HEK293 (cell line): Measurements from ENCODE around the gene HOXB4.

Experiments
- CTCF ChIA-PET: fragments of 350-600 bp; formaldehyde crosslinking; extraction: SDS; loops from one replicate; lab custom pipeline; 2021; ENCODE audit warnings: antibody characterized with exemption; lab: Yijun Ruan, JAX
- POLR2A ChIA-PET: fragments of 300-600 bp; formaldehyde crosslinking; extraction: SDS; loops from one replicate; lab custom pipeline; 2020; ENCODE audit warnings: antibody characterized with exemption, inconsistent platforms; lab: Yijun Ruan, JAX
- H3K27ac ChIP-seq: fragments of 200-500 bp; sonication (Bioruptor generic); 2 replicates; pipeline ENCODE4 v1.5.1; 2014; ENCODE audit warnings: low read depth, low read length, control low read depth, inconsistent platforms; ENCODE audit errors: extremely low read depth
- H3K36me3 ChIP-seq, 2 experiments: fragments of 200-500 bp in 1 of 2; sonication (Bioruptor generic) in 1 of 2; 1 replicate in 1 of 2; 2 replicates in 1 of 2; pipeline ENCODE4 v1.5.1; 2014 to 2017; ENCODE audit warnings: inconsistent platforms in 2 of 2, low read length in 2 of 2; ENCODE audit not compliant: control insufficient read depth in 2 of 2, insufficient read depth in 1 of 2
- H3K4me1 ChIP-seq: fragments of 200-500 bp; sonication (Bioruptor generic); 2 replicates; pipeline ENCODE4 v1.5.1; 2014; ENCODE audit warnings: mild to moderate bottlenecking, low read length, inconsistent platforms; ENCODE audit not compliant: control insufficient read depth, insufficient read depth
- H3K4me3 ChIP-seq: 2 replicates; pipeline ENCODE4 v1.5.1; 2011; ENCODE audit warnings: low read depth, mild to moderate bottlenecking, control low read depth, low read length, moderate library complexity
- H3K9me3 ChIP-seq: fragments of 200-500 bp; sonication (Bioruptor generic); 2 replicates; pipeline ENCODE4 v1.5.1; 2014; ENCODE audit warnings: low read depth, low read length, inconsistent platforms; ENCODE audit not compliant: control insufficient read depth, insufficient read depth
- GLIS1 ChIP-seq: fragments of 450-650 bp; formaldehyde crosslinking; IDR thresholded peaks from 2 replicates; pipeline ENCODE4 v1.5.1; 2016; ENCODE audit warnings: missing biosample characterization, missing genetic modification characterization
- ZBTB17 ChIP-seq: fragments of 450-650 bp; formaldehyde crosslinking; IDR thresholded peaks from 2 replicates; pipeline ENCODE4 v1.5.1; 2016; ENCODE audit warnings: missing biosample characterization, missing genetic modification characterization
- ZBTB8A ChIP-seq: fragments of 450-650 bp; formaldehyde crosslinking; IDR thresholded peaks from 2 replicates; pipeline ENCODE4 v1.5.1; 2016; ENCODE audit warnings: missing biosample characterization, missing genetic modification characterization
- ZNF10 ChIP-seq: fragments of 450-650 bp; formaldehyde crosslinking; IDR thresholded peaks from 2 replicates; pipeline ENCODE4 v1.5.1; 2017; ENCODE audit warnings: missing biosample characterization, missing genetic modification characterization
- ZNF24 ChIP-seq: fragments of 450-650 bp; formaldehyde crosslinking; IDR thresholded peaks from 2 replicates; pipeline ENCODE4 v1.5.1; 2016; ENCODE audit warnings: missing biosample characterization, missing genetic modification characterization
- ZNF610 ChIP-seq: fragments of 450-650 bp; formaldehyde crosslinking; IDR thresholded peaks from 2 replicates; pipeline ENCODE4 v1.5.1; 2016; ENCODE audit warnings: missing biosample characterization, missing genetic modification characterization, borderline replicate concordance
- ZNF626 ChIP-seq: fragments of 450-650 bp; sonication (Bioruptor Pico); formaldehyde crosslinking; IDR thresholded peaks from 2 replicates; pipeline ENCODE4 v1.5.1; 2018; ENCODE audit warnings: missing biosample characterization, missing genetic modification characterization, inconsistent platforms
- ZSCAN30 ChIP-seq: fragments of 450-650 bp; IDR thresholded peaks from 2 replicates; pipeline ENCODE4 v1.5.1; 2018; ENCODE audit warnings: missing biosample characterization, mild to moderate bottlenecking, missing genetic modification characterization, moderate library complexity
- TF ChIP-seq, protein P1 (sequence below): fragments of 450-650 bp; formaldehyde crosslinking; IDR thresholded peaks from 2 replicates; pipeline ENCODE4 v1.5.1; 2016; ENCODE audit warnings: missing biosample characterization, missing genetic modification characterization, borderline replicate concordance
- TF ChIP-seq, protein P2 (sequence below): fragments of 450-650 bp; formaldehyde crosslinking; IDR thresholded peaks from 2 replicates; pipeline ENCODE4 v1.5.1; 2016; ENCODE audit warnings: missing biosample characterization, missing genetic modification characterization
- TF ChIP-seq, protein P3 (sequence below): fragments of 450-650 bp; IDR thresholded peaks from 2 replicates; pipeline ENCODE4 v1.5.1; 2018; ENCODE audit warnings: missing biosample characterization, mild to moderate bottlenecking, missing genetic modification characterization
- TF ChIP-seq, protein P4 (sequence below): fragments of 450-650 bp; formaldehyde crosslinking; IDR thresholded peaks from 2 replicates; pipeline ENCODE4 v1.5.1; 2016; ENCODE audit warnings: missing biosample characterization, missing genetic modification characterization

Gene HOXB4

DNA sequence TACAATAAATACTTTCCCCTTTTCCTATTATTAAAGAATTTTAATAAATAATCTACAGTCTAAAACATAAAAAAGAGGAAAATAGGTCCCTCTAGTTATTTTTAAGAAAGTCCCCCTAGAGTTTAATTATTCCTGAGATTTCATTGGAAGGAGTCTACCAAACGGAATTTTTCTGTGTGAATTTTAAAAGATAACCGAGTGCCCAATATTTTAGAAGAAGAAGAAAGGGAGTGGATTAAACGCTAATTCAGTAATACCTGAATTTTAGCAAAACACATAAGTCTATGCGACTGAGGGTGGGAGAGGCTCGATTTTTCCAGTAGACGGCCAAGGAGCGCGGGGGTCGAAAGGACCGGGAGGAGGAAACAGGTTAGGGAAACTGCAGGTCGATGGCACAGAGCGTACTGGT is 35.4 kb downstream of the HOXB4 start:
- peak overlapping the region; percentile 79 for H3K4me3 ChIP-seq
- CTCF ChIA-PET = interaction anchor here (0.7 to 2.6 kb wide), 3 partner anchors 50 to 224 kb away, joined by 3 to 9 read pairs (median 3); no protein-coding TSS in a partner anchor
- peak overlapping the region; percentile 100 for H3K27ac ChIP-seq
- H3K4me1 ChIP-seq = peaks cover 34% of the 10 kb centered on the region
- TF ChIP-seq ZBTB8A (tag by site-specific recombination) (no peak), ZNF626 (no peak), ZBTB17 (peak; percentile 80), ZNF10 (no peak), ZNF610 (tag by site-specific recombination) (no peak), ZNF24 (peak; percentile 15; the same call in 1 of the 2 replicates), GLIS1 (tag by site-specific recombination) (no peak), ZSCAN30 (tag by site-specific recombination) (no peak)
- TF ChIP-seq, protein P1, sequence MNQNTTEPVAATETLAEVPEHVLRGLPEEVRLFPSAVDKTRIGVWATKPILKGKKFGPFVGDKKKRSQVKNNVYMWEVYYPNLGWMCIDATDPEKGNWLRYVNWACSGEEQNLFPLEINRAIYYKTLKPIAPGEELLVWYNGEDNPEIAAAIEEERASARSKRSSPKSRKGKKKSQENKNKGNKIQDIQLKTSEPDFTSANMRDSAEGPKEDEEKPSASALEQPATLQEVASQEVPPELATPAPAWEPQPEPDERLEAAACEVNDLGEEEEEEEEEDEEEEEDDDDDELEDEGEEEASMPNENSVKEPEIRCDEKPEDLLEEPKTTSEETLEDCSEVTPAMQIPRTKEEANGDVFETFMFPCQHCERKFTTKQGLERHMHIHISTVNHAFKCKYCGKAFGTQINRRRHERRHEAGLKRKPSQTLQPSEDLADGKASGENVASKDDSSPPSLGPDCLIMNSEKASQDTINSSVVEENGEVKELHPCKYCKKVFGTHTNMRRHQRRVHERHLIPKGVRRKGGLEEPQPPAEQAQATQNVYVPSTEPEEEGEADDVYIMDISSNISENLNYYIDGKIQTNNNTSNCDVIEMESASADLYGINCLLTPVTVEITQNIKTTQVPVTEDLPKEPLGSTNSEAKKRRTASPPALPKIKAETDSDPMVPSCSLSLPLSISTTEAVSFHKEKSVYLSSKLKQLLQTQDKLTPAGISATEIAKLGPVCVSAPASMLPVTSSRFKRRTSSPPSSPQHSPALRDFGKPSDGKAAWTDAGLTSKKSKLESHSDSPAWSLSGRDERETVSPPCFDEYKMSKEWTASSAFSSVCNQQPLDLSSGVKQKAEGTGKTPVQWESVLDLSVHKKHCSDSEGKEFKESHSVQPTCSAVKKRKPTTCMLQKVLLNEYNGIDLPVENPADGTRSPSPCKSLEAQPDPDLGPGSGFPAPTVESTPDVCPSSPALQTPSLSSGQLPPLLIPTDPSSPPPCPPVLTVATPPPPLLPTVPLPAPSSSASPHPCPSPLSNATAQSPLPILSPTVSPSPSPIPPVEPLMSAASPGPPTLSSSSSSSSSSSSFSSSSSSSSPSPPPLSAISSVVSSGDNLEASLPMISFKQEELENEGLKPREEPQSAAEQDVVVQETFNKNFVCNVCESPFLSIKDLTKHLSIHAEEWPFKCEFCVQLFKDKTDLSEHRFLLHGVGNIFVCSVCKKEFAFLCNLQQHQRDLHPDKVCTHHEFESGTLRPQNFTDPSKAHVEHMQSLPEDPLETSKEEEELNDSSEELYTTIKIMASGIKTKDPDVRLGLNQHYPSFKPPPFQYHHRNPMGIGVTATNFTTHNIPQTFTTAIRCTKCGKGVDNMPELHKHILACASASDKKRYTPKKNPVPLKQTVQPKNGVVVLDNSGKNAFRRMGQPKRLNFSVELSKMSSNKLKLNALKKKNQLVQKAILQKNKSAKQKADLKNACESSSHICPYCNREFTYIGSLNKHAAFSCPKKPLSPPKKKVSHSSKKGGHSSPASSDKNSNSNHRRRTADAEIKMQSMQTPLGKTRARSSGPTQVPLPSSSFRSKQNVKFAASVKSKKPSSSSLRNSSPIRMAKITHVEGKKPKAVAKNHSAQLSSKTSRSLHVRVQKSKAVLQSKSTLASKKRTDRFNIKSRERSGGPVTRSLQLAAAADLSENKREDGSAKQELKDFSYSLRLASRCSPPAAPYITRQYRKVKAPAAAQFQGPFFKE (tag by site-specific recombination) = no peak
- TF ChIP-seq, protein P2, sequence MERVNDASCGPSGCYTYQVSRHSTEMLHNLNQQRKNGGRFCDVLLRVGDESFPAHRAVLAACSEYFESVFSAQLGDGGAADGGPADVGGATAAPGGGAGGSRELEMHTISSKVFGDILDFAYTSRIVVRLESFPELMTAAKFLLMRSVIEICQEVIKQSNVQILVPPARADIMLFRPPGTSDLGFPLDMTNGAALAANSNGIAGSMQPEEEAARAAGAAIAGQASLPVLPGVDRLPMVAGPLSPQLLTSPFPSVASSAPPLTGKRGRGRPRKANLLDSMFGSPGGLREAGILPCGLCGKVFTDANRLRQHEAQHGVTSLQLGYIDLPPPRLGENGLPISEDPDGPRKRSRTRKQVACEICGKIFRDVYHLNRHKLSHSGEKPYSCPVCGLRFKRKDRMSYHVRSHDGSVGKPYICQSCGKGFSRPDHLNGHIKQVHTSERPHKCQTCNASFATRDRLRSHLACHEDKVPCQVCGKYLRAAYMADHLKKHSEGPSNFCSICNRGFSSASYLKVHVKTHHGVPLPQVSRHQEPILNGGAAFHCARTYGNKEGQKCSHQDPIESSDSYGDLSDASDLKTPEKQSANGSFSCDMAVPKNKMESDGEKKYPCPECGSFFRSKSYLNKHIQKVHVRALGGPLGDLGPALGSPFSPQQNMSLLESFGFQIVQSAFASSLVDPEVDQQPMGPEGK = no peak
- TF ChIP-seq, protein P3, sequence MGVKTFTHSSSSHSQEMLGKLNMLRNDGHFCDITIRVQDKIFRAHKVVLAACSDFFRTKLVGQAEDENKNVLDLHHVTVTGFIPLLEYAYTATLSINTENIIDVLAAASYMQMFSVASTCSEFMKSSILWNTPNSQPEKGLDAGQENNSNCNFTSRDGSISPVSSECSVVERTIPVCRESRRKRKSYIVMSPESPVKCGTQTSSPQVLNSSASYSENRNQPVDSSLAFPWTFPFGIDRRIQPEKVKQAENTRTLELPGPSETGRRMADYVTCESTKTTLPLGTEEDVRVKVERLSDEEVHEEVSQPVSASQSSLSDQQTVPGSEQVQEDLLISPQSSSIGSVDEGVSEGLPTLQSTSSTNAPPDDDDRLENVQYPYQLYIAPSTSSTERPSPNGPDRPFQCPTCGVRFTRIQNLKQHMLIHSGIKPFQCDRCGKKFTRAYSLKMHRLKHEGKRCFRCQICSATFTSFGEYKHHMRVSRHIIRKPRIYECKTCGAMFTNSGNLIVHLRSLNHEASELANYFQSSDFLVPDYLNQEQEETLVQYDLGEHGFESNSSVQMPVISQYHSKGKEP (tag by site-specific recombination) = no peak
- TF ChIP-seq, protein P4, sequence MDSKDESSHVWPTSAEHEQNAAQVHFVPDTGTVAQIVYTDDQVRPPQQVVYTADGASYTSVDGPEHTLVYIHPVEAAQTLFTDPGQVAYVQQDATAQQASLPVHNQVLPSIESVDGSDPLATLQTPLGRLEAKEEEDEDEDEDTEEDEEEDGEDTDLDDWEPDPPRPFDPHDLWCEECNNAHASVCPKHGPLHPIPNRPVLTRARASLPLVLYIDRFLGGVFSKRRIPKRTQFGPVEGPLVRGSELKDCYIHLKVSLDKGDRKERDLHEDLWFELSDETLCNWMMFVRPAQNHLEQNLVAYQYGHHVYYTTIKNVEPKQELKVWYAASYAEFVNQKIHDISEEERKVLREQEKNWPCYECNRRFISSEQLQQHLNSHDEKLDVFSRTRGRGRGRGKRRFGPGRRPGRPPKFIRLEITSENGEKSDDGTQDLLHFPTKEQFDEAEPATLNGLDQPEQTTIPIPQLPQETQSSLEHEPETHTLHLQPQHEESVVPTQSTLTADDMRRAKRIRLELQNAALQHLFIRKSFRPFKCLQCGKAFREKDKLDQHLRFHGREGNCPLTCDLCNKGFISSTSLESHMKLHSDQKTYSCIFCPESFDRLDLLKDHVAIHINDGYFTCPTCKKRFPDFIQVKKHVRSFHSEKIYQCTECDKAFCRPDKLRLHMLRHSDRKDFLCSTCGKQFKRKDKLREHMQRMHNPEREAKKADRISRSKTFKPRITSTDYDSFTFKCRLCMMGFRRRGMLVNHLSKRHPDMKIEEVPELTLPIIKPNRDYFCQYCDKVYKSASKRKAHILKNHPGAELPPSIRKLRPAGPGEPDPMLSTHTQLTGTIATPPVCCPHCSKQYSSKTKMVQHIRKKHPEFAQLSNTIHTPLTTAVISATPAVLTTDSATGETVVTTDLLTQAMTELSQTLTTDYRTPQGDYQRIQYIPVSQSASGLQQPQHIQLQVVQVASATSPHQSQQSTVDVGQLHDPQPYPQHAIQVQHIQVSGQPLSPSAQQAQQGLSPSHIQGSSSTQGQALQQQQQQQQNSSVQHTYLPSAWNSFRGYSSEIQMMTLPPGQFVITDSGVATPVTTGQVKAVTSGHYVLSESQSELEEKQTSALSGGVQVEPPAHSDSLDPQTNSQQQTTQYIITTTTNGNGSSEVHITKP (tag by site-specific recombination) = peak; percentile 78
- POLR2A ChIA-PET = interaction anchor here (1.1 to 2.3 kb wide), 3 partner anchors 13 to 453 kb away, joined by 3 to 17 read pairs (median 3); no protein-coding TSS in a partner anchor
- H3K9me3 ChIP-seq = no peaks in the 10 kb centered on the region
- H3K36me3 ChIP-seq = peaks cover 5 to 11% of the 10 kb centered on the region in 2 experiments; a peak in 2 of 3 replicates
